K562 (cell line): ENCODE measurements around the gene FZD1. TPM values are rescaled to one million over a fixed set of nuclear protein-coding genes. Genes with fewer than 3 reads are reported as not detected.
A peak's percentile ranks its signal among the peaks of the same experiment; 100 is the strongest.

Source experiments
- CAMTA2 ChIP-seq: fragments of 250-450 bp; sonication (Bioruptor Pico); conservative IDR thresholded peaks from 2 replicates; pipeline ENCODE4 v1.5.1; 2022
- CBFA2T3 ChIP-seq: fragments of 450-650 bp; IDR thresholded peaks from 2 replicates; pipeline ENCODE4 v1.6.1; 2017
- EHMT2 ChIP-seq: fragments of 450-650 bp; IDR thresholded peaks from 2 replicates; pipeline ENCODE4 v1.6.1; 2018; ENCODE audit warnings: antibody characterized with exemption
- HMG20A ChIP-seq: fragments of 450-650 bp; formaldehyde crosslinking; conservative IDR thresholded peaks from 2 replicates; pipeline ENCODE4 v1.4.0; 2020; ENCODE audit warnings: mild to moderate bottlenecking, mixed read lengths
- HMG20B ChIP-seq: fragments of 250-450 bp; sonication (Bioruptor Pico); IDR thresholded peaks from 2 replicates; pipeline ENCODE4 v1.5.0; 2021; ENCODE audit warnings: mild to moderate bottlenecking
- HNRNPH1 ChIP-seq: fragments of 200-400 bp; formaldehyde crosslinking; optimal IDR thresholded peaks from 2 replicates; pipeline ENCODE3; 2017; ENCODE audit warnings: low read depth, mild to moderate bottlenecking, low read length, moderate library complexity
- ILK ChIP-seq: fragments of 450-650 bp; IDR thresholded peaks from 2 replicates; pipeline ENCODE4 v1.6.1; 2016; ENCODE audit warnings: missing genetic modification characterization, low read depth, mild to moderate bottlenecking, missing compliant biosample characterization, moderate library complexity, borderline replicate concordance
- MCM2 ChIP-seq: fragments of 450-650 bp; IDR thresholded peaks from 2 replicates; pipeline ENCODE4 v1.6.1; 2017; ENCODE audit warnings: low read depth, mild to moderate bottlenecking
- MYBL2 ChIP-seq, 2 experiments: fragments of 450-650 bp in 1 of 2; sonication (generic) in 1 of 2; formaldehyde crosslinking in 1 of 2; IDR thresholded peaks; 2 replicates each; pipeline versions ENCODE4 v1.6.1 to v1.8.1; 2017 to 2022; ENCODE audit warnings: borderline replicate concordance in 1 of 2, inconsistent platforms in 1 of 2, low read depth in 1 of 2, mild to moderate bottlenecking in 1 of 2, missing genetic modification reagents in 1 of 2, moderate library complexity in 1 of 2
- NBN ChIP-seq: fragments of 450-650 bp; IDR thresholded peaks from 2 replicates; pipeline ENCODE4 v1.6.1; 2016; ENCODE audit warnings: low read depth, mild to moderate bottlenecking
- NEUROD1 ChIP-seq: fragments of 150-350 bp; IDR thresholded peaks from 2 replicates; pipeline ENCODE4 v1.6.1; 2014; ENCODE audit warnings: borderline replicate concordance, low read length, low read depth; ENCODE audit not compliant: partially characterized antibody
- NRF1 ChIP-seq, 2 experiments: fragments of 450-650 bp; IDR thresholded peaks in 1 of 2; conservative IDR thresholded peaks in 1 of 2; 2 replicates each; pipeline ENCODE4 v1.6.1; 2014; ENCODE audit warnings: mild to moderate bottlenecking in 2 of 2
- PCBP1 ChIP-seq: fragments of 200-400 bp; formaldehyde crosslinking; IDR thresholded peaks from 2 replicates; pipeline ENCODE4 v1.6.1; 2018; ENCODE audit warnings: mild to moderate bottlenecking, low read depth, low read length; ENCODE audit not compliant: poor library complexity, severe bottlenecking
- PHTF2 ChIP-seq: fragments of 250-450 bp; sonication (Bioruptor Pico); IDR thresholded peaks from 2 replicates; pipeline ENCODE4 v1.5.0; 2021; ENCODE audit warnings: mild to moderate bottlenecking
- RCOR1 ChIP-seq, 2 experiments: IDR thresholded peaks; 2 replicates each; pipeline ENCODE4 v1.6.1; 2012; ENCODE audit warnings: low read depth in 2 of 2, low read length in 2 of 2, borderline replicate concordance in 1 of 2, improper control_type of control experiment in 1 of 2
- SMC3 ChIP-seq: conservative IDR thresholded peaks from 2 replicates; pipeline ENCODE4 v1.6.1; 2011; ENCODE audit warnings: low read depth, low read length, improper control_type of control experiment; ENCODE audit not compliant: insufficient read depth
- SP2 ChIP-seq: IDR thresholded peaks from 2 replicates; pipeline ENCODE4 v1.6.1; 2011; ENCODE audit warnings: mild to moderate bottlenecking, low read depth, low read length, moderate library complexity; ENCODE audit not compliant: poor library complexity, severe bottlenecking; ENCODE audit errors: extremely low read depth
- SREBF2 ChIP-seq: sonication (generic); formaldehyde crosslinking; IDR thresholded peaks from 2 replicates; pipeline ENCODE4 v1.4.0; 2020; ENCODE audit warnings: mild to moderate bottlenecking, missing genetic modification reagents
- TAF1 ChIP-seq: IDR thresholded peaks from 2 replicates; pipeline ENCODE4 v1.6.1; 2011; ENCODE audit warnings: mild to moderate bottlenecking, low read length, moderate library complexity; ENCODE audit not compliant: insufficient read depth, control insufficient read depth, severe bottlenecking; ENCODE audit errors: extremely low read depth
- ZBTB7A ChIP-seq: IDR thresholded peaks from 2 replicates; pipeline ENCODE4 v1.6.1; 2011; ENCODE audit warnings: low read depth, mild to moderate bottlenecking, low read length, moderate library complexity, borderline replicate concordance; ENCODE audit not compliant: control insufficient read depth
- ZBTB9 ChIP-seq: fragments of 450-650 bp; formaldehyde crosslinking; IDR thresholded peaks from 2 replicates; pipeline ENCODE4 v1.4.0; 2020; ENCODE audit warnings: mild to moderate bottlenecking, moderate library complexity
- ZEB2 ChIP-seq: fragments of 450-650 bp; IDR thresholded peaks from 2 replicates; pipeline ENCODE4 v1.6.1; 2016
- ZKSCAN1 ChIP-seq: fragments of 150-350 bp; IDR thresholded peaks from 2 replicates; pipeline ENCODE4 v1.6.1; 2016; ENCODE audit warnings: low read depth, low read length
- ZKSCAN3 ChIP-seq: fragments of 250-450 bp; sonication (Bioruptor Pico); IDR thresholded peaks from 2 replicates; pipeline ENCODE4 v1.4.0; 2020
- ZNF280B ChIP-seq: fragments of 250-450 bp; sonication (Bioruptor Pico); IDR thresholded peaks from 2 replicates; pipeline ENCODE4 v1.5.1; 2021; ENCODE audit warnings: mild to moderate bottlenecking
- ZNF507 ChIP-seq: conservative IDR thresholded peaks from 2 replicates; pipeline ENCODE4 v1.6.1; 2017; ENCODE audit warnings: missing genetic modification characterization, missing compliant biosample characterization
- ZNF644 ChIP-seq: fragments of 200-800 bp; sonication (Bioruptor generic); IDR thresholded peaks from 2 replicates; pipeline ENCODE4 v1.6.1; 2016; ENCODE audit warnings: low read depth, missing genetic modification characterization, missing compliant biosample characterization
- polyA plus RNA-seq, 8 experiments: library from polyadenylated mRNA; depleted of rRNA in 4 of 8; stranded (reverse) in 5 of 8; unstranded in 3 of 8; fragments of >200 nt; fragmentation: Nextera tagmentation in 2 of 8; fragmentation: Illumina TruSeq in 1 of 8; extraction: Ambion mirVana in 2 of 8; extraction: Trizol in 1 of 8; gene quantifications; 2 replicates each; pipeline versions ENCODE4 v1.2.1 to v1.2.3, GENCODE V29; 2011 to 2014; ENCODE audit warnings: inconsistent platforms in 1 of 8, missing spikeins in 1 of 8
- total RNA-seq, 7 experiments: library from RNA; depleted of rRNA in 6 of 7; stranded (reverse); fragments of >200 nt in 6 of 7; fragmentation: Illumina TruSeq in 2 of 7; extraction: Trizol in 2 of 7; gene quantifications; 2 replicates each; pipeline versions ENCODE4 v1.2.1 to v1.2.3, GENCODE V29; 2011 to 2021; ENCODE audit warnings: low replicate concordance in 1 of 7

The FZD1 gene
- total and polyA plus RNA-seq, 9 of the 15 experiments (the other 6 are each of a cell fraction or from before 2014, with no cell fraction given): 0.25 to 5.1 (median 1.8) TPM

GRCh38 chr7:91264046-91264923 lies at the start of gene FZD1 (continued):
- TF ChIP-seq MYBL2 (IDR thresholded peaks at IDR 0.05; ENCODE audit: low read depth) (no peak), MYBL2 (CRISPR knock-in tag; IDR thresholded peaks at IDR 0.05; ENCODE audit: borderline replicate concordance) (no peak), ILK (tag) (no peak), ZKSCAN1 (peak; percentile 76), HMG20B (CRISPR knock-in tag) (no peak), RCOR1 (IDR thresholded peaks at IDR 0.05; ENCODE audit: borderline replicate concordance in 1 of 2, low read depth in 2 of 2, low read length in 2 of 2) (peak; percentile 35 to 89; a peak in 3 of 4 replicates), NBN (peak; percentile 99), ZNF280B (CRISPR knock-in tag) (no peak), SREBF2 (CRISPR knock-in tag) (no peak), HNRNPH1 (no peak), CAMTA2 (CRISPR knock-in tag) (no peak), PCBP1 (peak; percentile 99), ZKSCAN3 (no peak), NEUROD1 (peak; percentile 95), NRF1 (conservative IDR thresholded peaks at IDR 0.05 in 1 of 2, IDR thresholded peaks at IDR 0.05 in 1 of 2) (peak; percentile 69 to 78), CBFA2T3 (peak; percentile 34), ZBTB9 (CRISPR knock-in tag) (peak; percentile 55; the same call in 1 of the 2 replicates), ZNF507 (tag) (no peak), SP2 (no peak), EHMT2 (peak; percentile 82), TAF1 (peak; percentile 43), PHTF2 (CRISPR knock-in tag) (no peak), SMC3 (0 out of 2 replicates have a peak, but pooled peaks have one; percentile 18), ZBTB7A (no peak), MCM2 (no peak), ZEB2 (peak; percentile 51; the same call in 1 of the 2 replicates), HMG20A (CRISPR knock-in tag) (no peak), ZNF644 (no peak; the same call in 1 of the 2 replicates)
